ENCODE data around the gene NCOA7. TPM values are rescaled to one million over a fixed set of nuclear protein-coding genes. Genes with fewer than 3 reads are reported as not detected.

The NCOA7 gene
- total and polyA plus RNA-seq, 10 of the 15 experiments (the other 5 are each of a cell fraction or from before 2014, with no cell fraction given), result 18.9 to 50.3 (median 34.2) TPM

GRCh38 chr6:125913145-125913544 is 122.4 kb downstream of the NCOA7 start (continued):
- TF ChIP-seq MYC (IDR thresholded peaks at IDR 0.05; ENCODE audit: insufficient read depth, insufficient read length, insufficient replicate concordance, low read length, severe bottlenecking), result no peak
- TF ChIP-seq MXI1 (IDR thresholded peaks at IDR 0.05; ENCODE audit: low read depth, low read length), result no peak
- no peak for TF ChIP-seq POLR2AphosphoS5 (IDR thresholded peaks at IDR 0.05; ENCODE audit: low read length)
- TF ChIP-seq DPF2 (IDR thresholded peaks at IDR 0.05), result no peak

- no peaks in the 10 kb centered on the region for H4K20me1 ChIP-seq (ENCODE audit: control insufficient read depth, insufficient read depth)
- POLR2A ChIA-PET, result interaction anchor here (2.5 kb wide), 1 partner anchor 14 kb away, joined by 6 read pairs; no protein-coding TSS in a partner anchor
- peaks cover 21% of the 10 kb centered on the region for H3K4me1 ChIP-seq (ENCODE audit: control insufficient read depth, insufficient read depth, low read length)
- TF ChIP-seq NFYB (IDR thresholded peaks at IDR 0.05; ENCODE audit: insufficient read depth, low read depth, low read length), result no peak
- TF ChIP-seq ZNF24 (IDR thresholded peaks at IDR 0.05), result no peak
- no peak for TF ChIP-seq NFYA (IDR thresholded peaks at IDR 0.05; ENCODE audit: borderline replicate concordance, low read depth, low read length)
- no peak for TF ChIP-seq KLF5 (IDR thresholded peaks at IDR 0.05; ENCODE audit: partially characterized antibody)
- no peak for TF ChIP-seq BHLHE40 (IDR thresholded peaks at IDR 0.05; ENCODE audit: borderline replicate concordance in 1 of 2, low read depth in 2 of 2, low read length in 1 of 2)
- no peak for TF ChIP-seq MTA3 (IDR thresholded peaks at IDR 0.05; ENCODE audit: borderline replicate concordance, low read length)
- TF ChIP-seq RCOR1 (conservative IDR thresholded peaks at IDR 0.05; ENCODE audit: low read depth, low read length), result no peak
- no peak for TF ChIP-seq ASH2L (IDR thresholded peaks at IDR 0.05; ENCODE audit: borderline replicate concordance, low read depth)
- no peak for TF ChIP-seq YBX1 (IDR thresholded peaks at IDR 0.05)
- no peak for TF ChIP-seq NRF1 (conservative IDR thresholded peaks at IDR 0.05; ENCODE audit: low read depth, low read length)
- TF ChIP-seq POU2F2 (IDR thresholded peaks at IDR 0.05; ENCODE audit: borderline replicate concordance, low read depth, low read length), result no peak
- no peak for TF ChIP-seq MEF2B (IDR thresholded peaks at IDR 0.05; ENCODE audit: partially characterized antibody, poor library complexity, severe bottlenecking)
- TF ChIP-seq SUPT20H (IDR thresholded peaks at IDR 0.05; ENCODE audit: borderline replicate concordance, control insufficient read depth, low read depth, low read length), result no peak
- no peaks in the 10 kb centered on the region for H3K27me3 ChIP-seq (replicated peaks in 1 of 2; ENCODE audit: control insufficient read depth in 2 of 2, insufficient read depth in 2 of 2, low read length in 1 of 2)
- RAD21 ChIA-PET (ENCODE audit: unreplicated experiment), result interaction anchor here (0.8 kb wide), 1 partner anchor 11 kb away, joined by 3 read pairs; no protein-coding TSS in a partner anchor
- intact Hi-C loops (cut with micrococcal nuclease; ENCODE audit: unreplicated experiment) (no loop called here), in situ Hi-C loops (cut with MboI) (no loop called here)
- H3K79me2 ChIP-seq (ENCODE audit: control insufficient read depth, insufficient read depth, low read length), result no peaks in the 10 kb centered on the region; the same call in 1 of the 2 replicates
- BruUV-seq (replicated peaks), result no TSS peak
- H2AFZ ChIP-seq (ENCODE audit: control insufficient read depth, low read depth, low read length), result no peak overlapping the region
- 77% methylated on average over 5 of the region's 5 CpGs for WGBS (ENCODE audit: insufficient coverage, insufficient replicate concordance, low lambda C conversion rate, missing lambda C conversion rate)
- DNase-seq (ENCODE audit: low read depth, low spot score) (no peak), FAIRE-seq (no peak), ATAC-seq (no peak)
- H3K4me2 ChIP-seq (ENCODE audit: control insufficient read depth, insufficient read depth), result no peak overlapping the region
- H3K36me3 ChIP-seq (ENCODE audit: control insufficient read depth in 2 of 2, insufficient read depth in 2 of 2, low read length in 1 of 2), result peaks cover 2 to 9% of the 10 kb centered on the region in 2 experiments; a peak in 3 of 4 replicates
- CTCF ChIA-PET, result interaction anchor here (0.7 to 14.8 kb wide), 6 partner anchors 8 to 132 kb away, joined by 3 to 153 read pairs (median 5); partner anchors contain the start of genes HINT3 and NCOA7
- no peak overlapping the region for H3K9ac ChIP-seq (ENCODE audit: control insufficient read depth, insufficient read depth, low read length)
- SMC1A ChIA-PET (ENCODE audit: uncharacterized antibody, unreplicated experiment), result interaction anchor here (1.0 to 1.9 kb wide), 5 partner anchors 12 to 42 kb away, joined by 3 to 5 read pairs (median 3); partner anchors contain the start of gene HINT3
- H3K4me3 ChIP-seq, result no peak overlapping the region
- H3K9me3 ChIP-seq (replicated peaks; ENCODE audit: control insufficient read depth, insufficient read depth, low read length), result no peaks in the 10 kb centered on the region
- no peak overlapping the region for H3K27ac ChIP-seq (ENCODE audit: control insufficient read depth, insufficient read depth)
Measured at GRCh38 chr6:125913864-125914351, 123.1 kb downstream of the NCOA7 start.

All from GM12878 (cell line).